K562 (cell line): ENCODE results near the gene SMG6.

ENCODE experiments used
- SMC3 ChIP-seq: conservative IDR thresholded peaks from 2 replicates; pipeline ENCODE4 v1.6.1; 2011; ENCODE audit warnings: low read depth, low read length, improper control_type of control experiment; ENCODE audit not compliant: insufficient read depth
- UBTF ChIP-seq, 2 experiments: IDR thresholded peaks; 2 replicates each; pipeline ENCODE4 v1.6.1; 2012; ENCODE audit warnings: improper control_type of control experiment in 2 of 2, low read depth in 2 of 2, low read length in 2 of 2, borderline replicate concordance in 1 of 2
- ZNF324 ChIP-seq: fragments of 250-450 bp; sonication (Bioruptor Pico); IDR thresholded peaks from 2 replicates; pipeline ENCODE4 v1.4.0; 2020; ENCODE audit warnings: mild to moderate bottlenecking

DNA sequence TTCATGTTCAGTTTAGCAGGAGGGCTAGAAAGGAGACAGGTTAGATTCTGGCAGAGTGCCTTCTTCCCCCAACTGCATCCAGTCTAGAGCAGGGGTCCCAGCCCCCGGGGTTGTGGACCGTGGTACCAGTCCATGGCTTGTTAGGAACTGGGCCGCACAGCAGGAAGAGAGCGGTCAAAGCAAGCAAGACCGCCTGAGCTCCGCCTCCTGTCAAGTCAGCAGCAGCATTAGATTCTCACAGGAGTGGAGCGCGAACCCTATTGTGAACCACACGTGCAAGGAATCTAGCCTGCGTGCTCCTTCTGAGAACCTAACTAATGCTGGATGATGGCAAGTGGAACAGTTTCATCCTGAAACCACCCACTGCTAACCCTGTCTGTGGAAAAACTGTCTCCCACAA is 153.7 kb downstream of the SMG6 start:
- TF ChIP-seq SMC3 = no peak
- no peak for TF ChIP-seq ZNF324 (CRISPR knock-in tag)
- no peak for TF ChIP-seq UBTF (IDR thresholded peaks at IDR 0.05; ENCODE audit: borderline replicate concordance in 1 of 2, low read depth in 2 of 2, low read length in 2 of 2)
